ENCODE measurements around the gene PHPT1.

PHPT1 gene

DNA sequence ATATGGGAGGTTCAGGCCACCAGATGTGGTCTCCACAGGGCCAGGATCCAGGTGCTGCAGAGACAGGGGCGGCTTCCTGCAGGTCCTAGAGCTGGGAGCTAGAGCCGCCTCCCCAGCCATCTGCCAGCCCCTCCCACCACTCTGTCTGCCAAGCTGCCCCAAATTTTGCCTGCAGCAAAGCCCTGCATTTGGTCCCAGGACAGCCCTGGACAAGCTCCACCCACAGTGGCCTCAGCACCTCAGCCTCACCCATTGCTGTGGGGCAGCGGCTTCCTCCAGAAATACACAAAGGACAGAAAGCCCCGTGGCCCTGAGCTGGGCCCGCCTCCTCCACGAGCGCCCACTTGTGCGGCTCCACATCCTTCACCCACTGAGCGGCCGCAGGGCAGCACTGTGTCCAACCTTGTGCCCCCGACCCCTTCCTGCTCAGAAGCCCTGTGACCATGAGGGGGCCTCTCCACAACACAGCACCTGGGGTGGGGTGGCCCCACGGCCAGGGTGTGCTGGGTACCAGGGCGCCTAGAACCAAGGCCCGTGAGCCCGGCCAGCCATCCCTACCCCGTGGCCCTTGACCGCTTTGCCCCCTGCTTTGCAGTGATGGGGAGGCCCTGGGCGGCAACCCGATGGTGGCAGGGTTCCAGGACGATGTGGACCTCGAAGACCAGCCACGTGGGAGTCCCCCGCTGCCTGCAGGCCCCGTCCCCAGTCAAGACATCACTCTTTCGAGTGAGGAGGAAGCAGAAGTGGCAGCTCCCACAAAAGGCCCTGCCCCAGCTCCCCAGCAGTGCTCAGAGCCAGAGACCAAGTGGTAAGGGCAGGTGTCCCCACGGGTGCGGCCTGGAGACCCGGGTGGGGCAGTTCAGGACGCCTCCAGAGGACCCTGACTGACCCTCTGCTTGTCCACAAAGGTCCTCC, 10.6 kb upstream of the PHPT1 start:
- Histone ChIP-seq H3K36me3 (ENCODE audit: insufficient read depth, low read length) (peaks cover 40% of the 10 kb centered on the region), H3K9ac (ENCODE audit: low read depth, low read length) (no peak overlapping the region), H3K4me3 (ENCODE audit: low read depth in 1 of 2, low read length in 2 of 2) (no peak overlapping the region), H3K4me1 (ENCODE audit: insufficient read depth, low read length) (peaks cover 17% of the 10 kb centered on the region), H3K4me2 (ENCODE audit: insufficient read depth, low read length) (no peak overlapping the region), H3K27me3 (ENCODE audit: insufficient read depth, low read length, poor library complexity) (no peaks in the 10 kb centered on the region), H4K20me1 (ENCODE audit: insufficient read depth, low read length) (peaks cover 9% of the 10 kb centered on the region), H3K9me3 (ENCODE audit: insufficient read depth, low read length, severe bottlenecking) (no peaks in the 10 kb centered on the region), H3K27ac (ENCODE audit: low read length) (no peak overlapping the region), H3K79me2 (ENCODE audit: insufficient read depth, low read length) (no peaks in the 10 kb centered on the region), H2AFZ (ENCODE audit: low read depth, low read length) (no peak overlapping the region)
- ATAC-seq (ENCODE audit: insufficient read depth, low read depth) (no peak), DNase-seq (no peak)
- TF ChIP-seq, protein P1, sequence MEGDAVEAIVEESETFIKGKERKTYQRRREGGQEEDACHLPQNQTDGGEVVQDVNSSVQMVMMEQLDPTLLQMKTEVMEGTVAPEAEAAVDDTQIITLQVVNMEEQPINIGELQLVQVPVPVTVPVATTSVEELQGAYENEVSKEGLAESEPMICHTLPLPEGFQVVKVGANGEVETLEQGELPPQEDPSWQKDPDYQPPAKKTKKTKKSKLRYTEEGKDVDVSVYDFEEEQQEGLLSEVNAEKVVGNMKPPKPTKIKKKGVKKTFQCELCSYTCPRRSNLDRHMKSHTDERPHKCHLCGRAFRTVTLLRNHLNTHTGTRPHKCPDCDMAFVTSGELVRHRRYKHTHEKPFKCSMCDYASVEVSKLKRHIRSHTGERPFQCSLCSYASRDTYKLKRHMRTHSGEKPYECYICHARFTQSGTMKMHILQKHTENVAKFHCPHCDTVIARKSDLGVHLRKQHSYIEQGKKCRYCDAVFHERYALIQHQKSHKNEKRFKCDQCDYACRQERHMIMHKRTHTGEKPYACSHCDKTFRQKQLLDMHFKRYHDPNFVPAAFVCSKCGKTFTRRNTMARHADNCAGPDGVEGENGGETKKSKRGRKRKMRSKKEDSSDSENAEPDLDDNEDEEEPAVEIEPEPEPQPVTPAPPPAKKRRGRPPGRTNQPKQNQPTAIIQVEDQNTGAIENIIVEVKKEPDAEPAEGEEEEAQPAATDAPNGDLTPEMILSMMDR (IDR thresholded peaks at IDR 0.05; ENCODE audit: borderline replicate concordance, extremely low read depth, low read length, poor library complexity, severe bottlenecking), result no peak
- no peak for TF ChIP-seq EZH2 (IDR thresholded peaks at IDR 0.05; ENCODE audit: borderline replicate concordance, low read depth, low read length, severe bottlenecking)

DNA sequence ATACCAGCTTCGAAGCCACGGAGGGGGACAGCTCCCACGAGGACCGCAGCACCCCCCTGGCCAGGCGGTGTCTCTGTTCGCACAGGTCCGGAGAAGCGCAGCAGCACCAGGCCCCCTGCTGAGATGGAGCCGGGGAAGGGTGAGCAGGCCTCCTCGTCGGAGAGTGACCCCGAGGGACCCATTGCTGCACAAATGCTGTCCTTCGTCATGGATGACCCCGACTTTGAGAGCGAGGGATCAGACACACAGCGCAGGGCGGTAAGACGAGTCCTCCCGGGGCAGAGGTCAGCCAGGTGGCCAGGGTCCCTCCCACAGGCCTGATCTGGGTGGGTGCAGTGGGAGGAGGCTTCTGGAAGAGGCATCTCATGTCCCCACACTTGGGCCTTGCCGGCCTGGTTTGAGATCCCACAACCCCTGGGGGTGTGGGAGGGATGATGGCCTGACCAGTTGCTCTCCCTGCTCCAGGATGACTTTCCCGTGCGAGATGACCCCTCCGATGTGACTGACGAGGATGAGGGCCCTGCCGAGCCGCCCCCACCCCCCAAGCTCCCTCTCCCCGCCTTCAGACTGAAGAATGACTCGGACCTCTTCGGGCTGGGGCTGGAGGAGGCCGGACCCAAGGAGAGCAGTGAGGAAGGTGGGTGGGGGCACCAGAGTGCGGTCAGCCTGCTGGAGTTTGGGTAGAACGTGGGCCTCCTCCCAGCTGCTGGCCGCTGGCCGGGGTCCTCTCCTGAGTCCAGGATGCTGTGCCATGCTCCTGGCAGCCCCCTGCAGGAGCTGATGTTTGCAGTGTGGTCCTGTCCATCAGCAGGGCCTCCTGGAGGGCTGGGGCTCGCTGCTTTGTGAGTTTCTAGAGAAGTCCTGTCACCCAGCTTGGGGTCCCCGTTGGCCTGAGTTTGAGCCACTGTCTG, 9.7 kb upstream of the PHPT1 start:
- Histone ChIP-seq H4K20me1 (ENCODE audit: insufficient read depth, low read length) (peaks cover 9% of the 10 kb centered on the region), H3K4me1 (ENCODE audit: insufficient read depth, low read length) (peaks cover 17% of the 10 kb centered on the region), H3K27ac (ENCODE audit: low read length) (no peak overlapping the region), H3K9me3 (ENCODE audit: insufficient read depth, low read length, severe bottlenecking) (no peaks in the 10 kb centered on the region), H3K4me3 (ENCODE audit: low read depth in 1 of 2, low read length in 2 of 2) (no peak overlapping the region), H3K36me3 (ENCODE audit: insufficient read depth, low read length) (peaks cover 36% of the 10 kb centered on the region), H3K27me3 (ENCODE audit: insufficient read depth, low read length, poor library complexity) (no peaks in the 10 kb centered on the region), H3K79me2 (ENCODE audit: insufficient read depth, low read length) (no peaks in the 10 kb centered on the region), H2AFZ (ENCODE audit: low read depth, low read length) (no peak overlapping the region), H3K4me2 (ENCODE audit: insufficient read depth, low read length) (no peak overlapping the region), H3K9ac (ENCODE audit: low read depth, low read length) (no peak overlapping the region)
- no peak for TF ChIP-seq EZH2 (IDR thresholded peaks at IDR 0.05; ENCODE audit: borderline replicate concordance, low read depth, low read length, severe bottlenecking)
- TF ChIP-seq, protein P1 (IDR thresholded peaks at IDR 0.05; ENCODE audit: borderline replicate concordance, extremely low read depth, low read length, poor library complexity, severe bottlenecking), result no peak
- DNase-seq (no peak), ATAC-seq (ENCODE audit: insufficient read depth, low read depth) (no peak)

DNA sequence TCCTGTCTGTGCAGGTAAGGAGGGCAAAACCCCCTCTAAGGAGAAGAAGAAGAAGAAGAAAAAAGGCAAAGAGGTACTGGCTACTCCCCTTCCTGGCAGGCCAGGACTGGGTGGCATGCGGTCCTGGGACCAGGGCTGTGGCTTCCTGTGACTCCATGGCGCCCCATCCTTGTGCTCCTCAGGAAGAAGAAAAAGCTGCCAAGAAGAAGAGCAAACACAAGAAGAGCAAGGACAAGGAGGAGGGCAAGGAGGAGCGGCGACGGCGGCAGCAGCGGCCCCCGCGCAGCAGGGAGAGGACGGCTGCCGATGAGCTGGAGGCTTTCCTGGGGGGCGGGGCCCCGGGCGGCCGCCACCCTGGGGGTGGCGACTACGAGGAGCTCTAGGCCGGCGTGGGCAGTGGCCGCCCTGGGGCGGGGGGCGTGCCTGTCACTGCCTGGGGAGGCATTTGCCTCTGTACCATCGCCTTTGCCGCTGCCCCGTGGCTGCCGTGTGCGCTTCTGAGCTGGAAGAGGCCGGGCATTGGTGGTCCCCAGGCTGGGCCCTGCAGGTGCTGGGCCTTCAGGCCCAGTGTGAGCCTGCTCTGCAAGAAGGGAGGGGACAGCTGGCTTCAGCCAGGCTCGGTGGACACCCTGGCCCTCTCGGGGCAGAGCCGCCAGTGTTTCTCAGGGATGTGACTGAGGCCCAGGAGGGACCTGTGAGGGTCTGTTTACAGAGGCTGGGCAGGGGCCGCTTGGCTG, 8.9 kb upstream of the PHPT1 start:
- Histone ChIP-seq H3K36me3 (ENCODE audit: insufficient read depth, low read length) (peaks cover 36% of the 10 kb centered on the region), H3K4me1 (ENCODE audit: insufficient read depth, low read length) (peaks cover 17% of the 10 kb centered on the region), H3K79me2 (ENCODE audit: insufficient read depth, low read length) (no peaks in the 10 kb centered on the region), H2AFZ (ENCODE audit: low read depth, low read length) (no peak overlapping the region), H3K27me3 (ENCODE audit: insufficient read depth, low read length, poor library complexity) (no peaks in the 10 kb centered on the region), H3K27ac (ENCODE audit: low read length) (no peak overlapping the region), H3K4me3 (ENCODE audit: low read depth in 1 of 2, low read length in 2 of 2) (no peak overlapping the region), H3K4me2 (ENCODE audit: insufficient read depth, low read length) (no peak overlapping the region), H4K20me1 (ENCODE audit: insufficient read depth, low read length) (peaks cover 9% of the 10 kb centered on the region), H3K9ac (ENCODE audit: low read depth, low read length) (no peak overlapping the region), H3K9me3 (ENCODE audit: insufficient read depth, low read length, severe bottlenecking) (no peaks in the 10 kb centered on the region)
- TF ChIP-seq, protein P1 (IDR thresholded peaks at IDR 0.05; ENCODE audit: borderline replicate concordance, extremely low read depth, low read length, poor library complexity, severe bottlenecking), result no peak
- TF ChIP-seq EZH2 (IDR thresholded peaks at IDR 0.05; ENCODE audit: borderline replicate concordance, low read depth, low read length, severe bottlenecking), result no peak
- ATAC-seq (ENCODE audit: insufficient read depth, low read depth) (no peak), DNase-seq (no peak)
